NK-92 (cell line): ENCODE data around the gene MAP1LC3A.

Experiments used
- DNase-seq: peaks from one replicate; lab custom pipeline; 2025; ENCODE audit not compliant: unreplicated experiment; lab: John Stamatoyannopoulos, UW

Gene MAP1LC3A

GRCh38 chr20:34528921-34529297 lies 29.6 kb upstream of the MAP1LC3A start:
- DNase-seq: no peak

- no peak for DNase-seq
Observed at GRCh38 chr20:34529742-34530141, 28.8 kb upstream of the MAP1LC3A start.

- no peak for DNase-seq
Observed at GRCh38 chr20:34530342-34530741, 28.2 kb upstream of the MAP1LC3A start.

- no peak for DNase-seq
Observed at GRCh38 chr20:34531608-34532265, 26.8 kb upstream of the MAP1LC3A start.

GRCh38 chr20:34532320-34532719 lies 26.2 kb upstream of the MAP1LC3A start:
- no peak for DNase-seq

- no peak for DNase-seq
Observed at GRCh38 chr20:34532756-34533155, 25.8 kb upstream of the MAP1LC3A start.

GRCh38 chr20:34534391-34535165 lies 23.9 kb upstream of the MAP1LC3A start:
- no peak for DNase-seq

- no peak for DNase-seq
Observed at GRCh38 chr20:34535301-34535840, 23.1 kb upstream of the MAP1LC3A start.

- DNase-seq: no peak
Observed at GRCh38 chr20:34535857-34536256, 22.7 kb upstream of the MAP1LC3A start.

GRCh38 chr20:34536798-34537394 lies 21.6 kb upstream of the MAP1LC3A start:
- no peak for DNase-seq

- no peak for DNase-seq
Observed at GRCh38 chr20:34537651-34538050, 20.9 kb upstream of the MAP1LC3A start.

- DNase-seq: no peak
Observed at GRCh38 chr20:34538671-34539123, 19.8 kb upstream of the MAP1LC3A start.

- no peak for DNase-seq
Observed at GRCh38 chr20:34539756-34540155, 18.8 kb upstream of the MAP1LC3A start.

GRCh38 chr20:34540596-34541263 lies 17.8 kb upstream of the MAP1LC3A start:
- DNase-seq: no peak

GRCh38 chr20:34541264-34541901 lies 17.1 kb upstream of the MAP1LC3A start:
- DNase-seq: no peak

GRCh38 chr20:34541917-34542316 lies 16.6 kb upstream of the MAP1LC3A start:
- no peak for DNase-seq

GRCh38 chr20:34542439-34542838 lies 16.1 kb upstream of the MAP1LC3A start:
- DNase-seq: no peak

GRCh38 chr20:34543463-34544056 lies 15.0 kb upstream of the MAP1LC3A start:
- no peak for DNase-seq

- peak; percentile 63 for DNase-seq
Observed at GRCh38 chr20:34544109-34544796, 14.3 kb upstream of the MAP1LC3A start.

GRCh38 chr20:34546751-34547181 lies 11.8 kb upstream of the MAP1LC3A start:
- DNase-seq: no peak
